GM12878 (cell line): ENCODE results near the gene ACAD11.

Experiments used
- CHD1 ChIP-seq: IDR thresholded peaks from 2 replicates; pipeline ENCODE4 v1.6.1; 2012; ENCODE audit warnings: low read depth, low read length, improper control_type of control experiment
- CTCF ChIP-seq, 3 experiments: IDR thresholded peaks in 2 of 3; conservative IDR thresholded peaks in 1 of 3; 2 replicates each; pipeline ENCODE4 v1.5.1; 2011; ENCODE audit warnings: low read depth in 3 of 3, low read length in 3 of 3, mild to moderate bottlenecking in 3 of 3, control low read depth in 2 of 3, moderate library complexity in 2 of 3, inconsistent platforms in 1 of 3, mixed read lengths in 1 of 3; ENCODE audit not compliant: control insufficient read depth in 2 of 3, insufficient read depth in 1 of 3; ENCODE audit errors: extremely low read depth in 1 of 3
- EP300 ChIP-seq, 2 experiments: fragments of 150-350 bp in 1 of 2; IDR thresholded peaks; 2 replicates each; pipeline ENCODE4 v1.6.1; 2011 to 2012; ENCODE audit warnings: low read depth in 2 of 2, low read length in 2 of 2, borderline replicate concordance in 1 of 2, improper control_type of control experiment in 1 of 2, inconsistent platforms in 1 of 2; ENCODE audit not compliant: control insufficient read depth in 1 of 2
- FOXM1 ChIP-seq: IDR thresholded peaks from 2 replicates; pipeline ENCODE4 v1.6.1; 2012; ENCODE audit warnings: low read depth, mild to moderate bottlenecking, inconsistent platforms, low read length, moderate library complexity
- MAX ChIP-seq: IDR thresholded peaks from 2 replicates; pipeline ENCODE4 v1.6.1; 2012; ENCODE audit warnings: low read depth, low read length, improper control_type of control experiment
- RB1 ChIP-seq: fragments of 450-650 bp; formaldehyde crosslinking; IDR thresholded peaks from 2 replicates; pipeline ENCODE4 v1.6.1; 2017; ENCODE audit warnings: mild to moderate bottlenecking, borderline replicate concordance
- STAT1 ChIP-seq: fragments of 450-650 bp; conservative IDR thresholded peaks from 2 replicates; pipeline ENCODE4 v1.6.1; 2014; ENCODE audit warnings: antibody characterized with exemption, mild to moderate bottlenecking
- ZNF384 ChIP-seq: IDR thresholded peaks from 2 replicates; pipeline ENCODE4 v1.6.1; 2012; ENCODE audit warnings: low read depth, mild to moderate bottlenecking, low read length, improper control_type of control experiment, borderline replicate concordance

GRCh38 chr3:132703733-132704132 lies 44.1 kb upstream of the ACAD11 start:
- TF ChIP-seq MAX (no peak), CTCF (IDR thresholded peaks at IDR 0.05 in 2 of 3, conservative IDR thresholded peaks at IDR 0.05 in 1 of 3; ENCODE audit: control insufficient read depth in 2 of 3, extremely low read depth in 1 of 3, insufficient read depth in 1 of 3, low read depth in 3 of 3, low read length in 3 of 3) (no peak), FOXM1 (no peak), STAT1 (no peak), CHD1 (no peak), EP300 (IDR thresholded peaks at IDR 0.05; ENCODE audit: borderline replicate concordance in 1 of 2, control insufficient read depth in 1 of 2, low read depth in 2 of 2, low read length in 2 of 2) (no peak), RB1 (no peak), ZNF384 (no peak)
